HAP-1 (cell line): ENCODE measurements around the gene CLEC4F.

Source experiments
- DNase-seq, 2 experiments: peaks; one replicate each; pipeline ENCODE4 v3.0.0-alpha.2; 2016 to 2020; ENCODE audit warnings: low spot score in 2 of 2
- H3K27me3 ChIP-seq: fragments of 250-450 bp; sonication (Bioruptor Pico); 2 replicates; pipeline ENCODE4 v1.5.1; 2020; ENCODE audit warnings: low read depth, mild to moderate bottlenecking, moderate library complexity
- H3K36me3 ChIP-seq: fragments of 250-450 bp; sonication (Bioruptor Pico); replicated peaks from 2 replicates; pipeline ENCODE4 v1.5.1; 2020; ENCODE audit warnings: mild to moderate bottlenecking
- H3K4me1 ChIP-seq: fragments of 250-450 bp; sonication (Bioruptor Pico); 2 replicates; pipeline ENCODE4 v1.5.1; 2020; ENCODE audit warnings: mild to moderate bottlenecking
- H3K4me3 ChIP-seq: fragments of 250-450 bp; sonication (Bioruptor Pico); 2 replicates; pipeline ENCODE4 v1.5.1; 2020; ENCODE audit warnings: mild to moderate bottlenecking, moderate library complexity
- H3K9me3 ChIP-seq: fragments of 250-450 bp; sonication (Bioruptor Pico); 2 replicates; pipeline ENCODE4 v1.5.1; 2020; ENCODE audit warnings: mild to moderate bottlenecking, moderate library complexity
- in situ Hi-C: fragments of 300-500 bp; cut with MboI; formaldehyde crosslinking; loops from 3 replicates; pipeline ENCODE4 v1.14.3; 2020; ENCODE audit warnings: low sequenced_read_pairs, inconsistent platforms, mixed read lengths

The CLEC4F gene

GRCh38 chr2:70789304-70790135 lies 30.9 kb downstream of the CLEC4F start:
- Histone ChIP-seq H3K4me1 (peaks cover 4% of the 10 kb centered on the region), H3K9me3 (no peaks in the 10 kb centered on the region), H3K27me3 (no peaks in the 10 kb centered on the region), H3K4me3 (0 out of 2 replicates have a peak overlapping the region, but pooled peaks have one; percentile 6), H3K36me3 (no peaks in the 10 kb centered on the region)
- in situ Hi-C loops, result loop anchor here (10.0 kb wide), 2 partner anchors 135 to 155 kb away; no protein-coding TSS in a partner anchor
- DNase-seq, result peak; percentile 64 to 86

- H3K4me3 ChIP-seq, result no peak overlapping the region
- peak; percentile 60 to 68 for DNase-seq
- peaks cover 7% of the 10 kb centered on the region for H3K4me1 ChIP-seq
- no peaks in the 10 kb centered on the region for H3K36me3 ChIP-seq
- no peaks in the 10 kb centered on the region for H3K27me3 ChIP-seq
- H3K9me3 ChIP-seq, result no peaks in the 10 kb centered on the region
- in situ Hi-C loops, result loop anchor here (10.0 kb wide), 1 partner anchor 131 kb away; no protein-coding TSS in a partner anchor
Measured at GRCh38 chr2:70785137-70785911, 35.1 kb downstream of the CLEC4F start.

GRCh38 chr2:70784320-70784719 lies 36.1 kb downstream of the CLEC4F start:
- DNase-seq, result no peak
- Histone ChIP-seq H3K27me3 (no peaks in the 10 kb centered on the region), H3K36me3 (no peaks in the 10 kb centered on the region), H3K9me3 (no peaks in the 10 kb centered on the region), H3K4me1 (peaks cover 4% of the 10 kb centered on the region), H3K4me3 (no peak overlapping the region)
- in situ Hi-C loops, result loop anchor here (10.0 kb wide), 1 partner anchor 130 kb away; no protein-coding TSS in a partner anchor

DNA sequence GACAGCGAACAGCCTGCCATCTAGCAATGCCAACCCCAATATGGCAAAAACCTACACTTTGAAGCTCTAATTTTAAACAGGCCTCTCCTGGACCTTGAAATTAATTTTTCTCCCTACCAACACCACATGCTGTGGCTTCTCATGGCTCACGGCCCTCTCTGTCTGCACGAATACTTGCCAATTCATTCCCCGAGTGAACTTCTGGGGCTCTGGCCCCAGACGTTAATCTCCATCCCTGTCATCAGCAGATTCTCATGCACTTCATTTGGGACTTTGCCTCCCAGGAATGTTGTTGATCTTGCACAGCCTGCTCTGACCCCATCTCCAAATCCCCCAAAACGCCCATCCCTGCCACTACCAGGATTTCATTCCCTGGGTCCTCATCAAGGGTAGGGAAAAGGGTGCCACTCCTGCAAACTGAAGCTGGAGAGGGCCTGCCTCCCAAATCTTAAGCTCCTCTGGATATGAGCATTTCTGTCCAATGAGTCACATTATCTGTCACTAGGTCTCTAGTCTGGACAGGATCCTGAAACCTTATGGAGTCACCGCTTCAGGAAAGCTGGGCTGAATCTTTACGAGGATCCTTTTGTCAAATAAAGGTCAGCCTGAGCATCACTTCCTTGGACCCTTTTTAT lies 40.4 kb downstream of the CLEC4F start:
- Histone ChIP-seq H3K4me3 (no peak overlapping the region), H3K4me1 (peaks cover 6% of the 10 kb centered on the region), H3K9me3 (no peaks in the 10 kb centered on the region), H3K27me3 (no peaks in the 10 kb centered on the region), H3K36me3 (no peaks in the 10 kb centered on the region)
- in situ Hi-C loops, result loop anchor here (10.0 kb wide), 1 partner anchor 125 kb away; no protein-coding TSS in a partner anchor
- no peak for DNase-seq

DNA sequence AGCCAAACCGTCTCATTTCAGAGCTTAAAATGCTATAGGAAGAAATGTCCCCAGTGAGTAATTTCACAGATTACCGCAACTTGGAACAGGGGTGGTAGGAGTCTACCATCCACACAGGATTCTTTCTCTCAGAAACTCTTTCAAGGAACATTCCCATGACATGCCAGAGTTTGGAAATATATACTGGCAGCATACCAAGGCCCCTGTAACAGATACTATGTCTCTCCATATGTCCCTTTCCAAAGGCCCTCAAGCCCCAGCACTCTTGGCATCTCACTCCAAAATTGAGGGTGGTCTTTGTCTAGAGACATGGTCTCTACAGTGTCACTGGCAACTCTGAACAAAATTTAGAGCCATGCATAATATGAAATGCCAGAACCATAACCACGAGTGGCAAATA lies 40.9 kb downstream of the CLEC4F start:
- DNase-seq, result no peak
- Histone ChIP-seq H3K4me1 (peaks cover 5% of the 10 kb centered on the region), H3K27me3 (no peaks in the 10 kb centered on the region), H3K36me3 (no peaks in the 10 kb centered on the region), H3K9me3 (no peaks in the 10 kb centered on the region), H3K4me3 (no peak overlapping the region)
- in situ Hi-C loops, result no loop called here

DNA sequence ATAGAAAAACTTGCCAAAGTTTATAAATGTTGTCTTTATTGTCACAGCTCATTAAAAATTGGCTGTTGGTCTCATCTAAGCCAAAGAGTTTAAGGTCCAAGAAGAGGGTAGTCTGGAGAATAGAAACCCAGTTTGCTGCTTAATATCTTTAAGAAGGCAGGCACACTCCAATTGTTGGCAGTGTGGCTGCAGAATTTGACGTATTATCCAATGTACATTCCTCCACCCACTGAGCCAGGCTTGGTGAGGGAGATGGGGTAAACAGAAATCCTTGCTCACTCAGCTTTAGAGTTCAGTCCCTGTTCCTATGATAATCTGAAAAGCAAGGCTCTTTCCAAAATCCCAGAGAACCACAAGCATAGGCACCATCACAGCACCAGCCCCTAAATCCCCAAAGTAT lies 41.7 kb downstream of the CLEC4F start:
- no peak overlapping the region for H3K4me3 ChIP-seq
- no peak for DNase-seq
- in situ Hi-C loops, result no loop called here
- H3K9me3 ChIP-seq, result no peaks in the 10 kb centered on the region
- H3K27me3 ChIP-seq, result no peaks in the 10 kb centered on the region
- 0 out of 2 replicates have a peak, but pooled peaks cover 2% of the 10 kb centered on the region for H3K4me1 ChIP-seq
- H3K36me3 ChIP-seq, result no peaks in the 10 kb centered on the region

DNA sequence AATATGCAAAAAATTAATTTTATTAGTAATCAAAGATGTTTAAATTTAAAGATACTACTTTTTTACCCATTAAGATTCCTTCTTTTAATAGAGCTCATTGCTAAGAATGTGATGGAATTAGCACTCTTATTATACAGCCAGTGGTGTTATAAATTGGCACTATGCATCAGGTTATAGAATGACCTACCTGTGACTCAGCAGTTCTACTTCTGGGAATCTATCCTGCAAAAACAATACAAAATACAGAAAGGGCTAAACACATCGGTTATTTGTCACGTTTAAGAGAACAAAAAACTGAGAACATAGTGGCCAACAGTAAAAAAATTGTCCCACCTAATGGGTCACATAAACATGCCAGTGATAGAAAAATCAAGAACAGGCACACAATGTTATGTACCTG lies 42.9 kb downstream of the CLEC4F start:
- Histone ChIP-seq H3K36me3 (no peaks in the 10 kb centered on the region), H3K4me3 (no peak overlapping the region), H3K9me3 (no peaks in the 10 kb centered on the region), H3K4me1 (0 out of 2 replicates have a peak, but pooled peaks cover 2% of the 10 kb centered on the region), H3K27me3 (no peaks in the 10 kb centered on the region)
- no peak for DNase-seq
- in situ Hi-C loops, result no loop called here

GRCh38 chr2:70776266-70776665 lies 44.1 kb downstream of the CLEC4F start:
- in situ Hi-C loops, result no loop called here
- no peaks in the 10 kb centered on the region for H3K9me3 ChIP-seq
- no peak for DNase-seq
- H3K4me1 ChIP-seq, result 0 out of 2 replicates have a peak, but pooled peaks cover 2% of the 10 kb centered on the region
- no peaks in the 10 kb centered on the region for H3K36me3 ChIP-seq
- no peaks in the 10 kb centered on the region for H3K27me3 ChIP-seq
- no peak overlapping the region for H3K4me3 ChIP-seq

DNA sequence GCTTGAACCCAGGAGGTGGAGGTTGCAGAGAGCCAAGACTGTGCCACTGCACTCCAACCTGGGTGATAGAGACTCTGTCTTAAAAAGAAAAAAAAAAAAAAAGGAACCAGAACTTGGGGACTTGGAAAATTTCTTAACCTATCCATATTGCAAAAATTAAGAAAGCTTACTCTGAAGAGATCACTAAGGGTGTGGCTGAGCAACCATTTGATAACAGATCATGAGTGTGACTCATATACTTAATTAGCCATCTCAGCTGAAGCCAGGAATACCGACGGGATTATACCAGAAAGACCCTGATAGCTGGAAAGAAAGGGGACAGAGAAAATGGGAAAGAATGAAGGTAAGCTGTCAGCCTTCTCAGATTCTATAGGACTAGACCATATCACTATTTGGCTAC lies 45.3 kb downstream of the CLEC4F start:
- in situ Hi-C loops, result no loop called here
- no peak overlapping the region for H3K4me3 ChIP-seq
- H3K9me3 ChIP-seq, result no peaks in the 10 kb centered on the region
- DNase-seq, result no peak
- 0 out of 2 replicates have a peak, but pooled peaks cover 2% of the 10 kb centered on the region for H3K4me1 ChIP-seq
- no peaks in the 10 kb centered on the region for H3K36me3 ChIP-seq
- no peaks in the 10 kb centered on the region for H3K27me3 ChIP-seq

GRCh38 chr2:70772486-70773155 lies 47.8 kb downstream of the CLEC4F start:
- DNase-seq, result no peak
- in situ Hi-C loops, result no loop called here

DNA sequence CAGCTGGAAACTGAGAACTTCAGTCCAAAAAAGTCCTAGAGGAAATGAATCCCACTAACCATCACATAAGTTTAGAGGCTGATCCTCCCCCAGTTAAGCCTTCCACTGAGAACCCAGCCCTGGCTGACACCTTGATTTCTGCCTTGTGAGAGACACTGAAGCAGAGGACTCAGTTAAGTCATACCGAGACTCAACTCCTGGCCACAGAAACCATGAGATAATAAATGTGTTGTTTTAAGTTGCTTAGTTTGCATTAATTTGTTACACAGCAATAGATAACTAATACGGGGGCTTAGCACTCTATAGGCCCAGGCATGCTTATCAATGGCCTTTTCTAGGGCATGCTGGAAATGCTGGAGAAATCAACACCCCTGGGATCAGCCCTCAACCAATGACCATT lies 49.0 kb downstream of the CLEC4F start:
- in situ Hi-C loops, result no loop called here
- Histone ChIP-seq H3K9me3 (no peaks in the 10 kb centered on the region), H3K36me3 (no peaks in the 10 kb centered on the region), H3K27me3 (no peaks in the 10 kb centered on the region), H3K4me3 (no peak overlapping the region), H3K4me1 (peaks cover 5% of the 10 kb centered on the region; the same call in 1 of the 2 replicates)
- no peak for DNase-seq

More at GRCh38 chr2:70772486-70773155, 47.8 kb downstream of the CLEC4F start:
- Histone ChIP-seq H3K9me3 (no peaks in the 10 kb centered on the region), H3K4me1 (0 out of 2 replicates have a peak, but pooled peaks cover 2% of the 10 kb centered on the region), H3K27me3 (no peaks in the 10 kb centered on the region), H3K36me3 (no peaks in the 10 kb centered on the region), H3K4me3 (no peak overlapping the region)

DNA sequence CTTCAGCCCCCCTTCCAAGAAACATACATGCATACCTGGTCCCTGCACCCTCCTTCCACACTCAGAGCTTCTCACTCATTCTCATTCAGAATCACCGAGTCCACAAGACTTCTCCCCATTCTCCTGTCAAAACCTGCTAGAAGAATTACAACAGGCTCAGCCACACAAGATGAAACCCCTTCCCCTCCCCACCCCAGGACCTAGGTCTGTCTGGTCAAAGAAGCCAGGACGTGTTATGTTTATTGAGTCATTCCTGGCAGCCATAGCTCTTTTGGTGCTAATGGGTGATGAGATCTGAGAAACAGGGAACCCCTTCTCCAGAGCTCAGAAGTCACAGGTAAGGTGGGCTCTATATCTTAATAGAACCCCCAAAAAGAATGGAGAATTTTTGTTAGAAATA lies 50.9 kb downstream of the CLEC4F start:
- no peaks in the 10 kb centered on the region for H3K9me3 ChIP-seq
- no peak overlapping the region for H3K4me3 ChIP-seq
- H3K27me3 ChIP-seq, result no peaks in the 10 kb centered on the region
- in situ Hi-C loops, result no loop called here
- H3K36me3 ChIP-seq, result no peaks in the 10 kb centered on the region
- H3K4me1 ChIP-seq, result peaks cover 10% of the 10 kb centered on the region; the same call in 1 of the 2 replicates
- no peak for DNase-seq

DNA sequence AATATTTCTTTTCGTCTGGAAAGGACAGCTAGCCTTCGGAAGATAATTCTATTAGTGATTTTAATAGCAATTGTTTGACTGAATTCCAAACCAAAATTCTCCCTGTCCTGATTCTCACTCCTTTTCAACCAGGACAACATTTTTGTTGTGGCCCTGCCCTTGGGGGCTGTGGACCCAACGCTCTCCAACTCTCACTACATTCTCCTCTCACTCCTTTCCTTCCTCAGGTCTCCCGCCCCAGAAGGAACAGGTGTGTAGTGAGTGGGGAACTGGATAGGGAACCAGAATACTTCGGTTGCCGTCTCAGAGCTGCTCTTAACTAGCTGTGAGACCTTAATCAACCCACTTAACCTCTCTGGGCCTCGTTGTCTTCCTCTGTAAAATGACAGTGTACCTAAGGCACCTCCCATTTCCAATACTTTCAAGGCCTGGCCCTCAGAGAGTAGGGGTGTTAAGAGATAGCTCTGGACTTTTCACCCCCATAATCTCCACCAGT lies 51.8 kb downstream of the CLEC4F start:
- in situ Hi-C loops, result no loop called here
- Histone ChIP-seq H3K4me1 (peaks cover 10% of the 10 kb centered on the region; the same call in 1 of the 2 replicates), H3K36me3 (no peaks in the 10 kb centered on the region), H3K9me3 (no peaks in the 10 kb centered on the region), H3K4me3 (no peak overlapping the region), H3K27me3 (no peaks in the 10 kb centered on the region)
- DNase-seq, result no peak
